H9 (cell line): ENCODE data around the gene PCNX3. TPM values are rescaled to one million over a fixed set of nuclear protein-coding genes. Genes with fewer than 3 reads are reported as not detected.

Source experiments
- DNase-seq: peaks from one replicate; pipeline ENCODE4 v3.0.0-alpha.2; 2017
- H2AFZ ChIP-seq: one replicate; pipeline ENCODE4 v1.6.1; 2013; ENCODE audit warnings: mild to moderate bottlenecking, low read length, control low read depth, moderate library complexity
- H2AK5ac ChIP-seq: 2 replicates; pipeline ENCODE4 v1.6.1; 2013; ENCODE audit warnings: low read length, control low read depth, mixed read lengths; ENCODE audit not compliant: insufficient read length
- H2BK120ac ChIP-seq: one replicate; pipeline ENCODE4 v1.6.1; 2013; ENCODE audit warnings: low read depth, mild to moderate bottlenecking, low read length, control low read depth, inconsistent platforms; ENCODE audit not compliant: poor library complexity, severe bottlenecking
- H2BK12ac ChIP-seq: 2 replicates; pipeline ENCODE4 v1.6.1; 2013; ENCODE audit warnings: low read length, control low read depth, mixed read lengths, low read depth; ENCODE audit not compliant: insufficient read length
- H2BK15ac ChIP-seq: 2 replicates; pipeline ENCODE4 v1.6.1; 2013; ENCODE audit warnings: low read depth, low read length, control low read depth
- H2BK20ac ChIP-seq: one replicate; pipeline ENCODE4 v1.6.1; 2013; ENCODE audit warnings: low read depth, mild to moderate bottlenecking, low read length, control low read depth, inconsistent platforms; ENCODE audit not compliant: poor library complexity, severe bottlenecking
- H2BK5ac ChIP-seq: 2 replicates; pipeline ENCODE4 v1.6.1; 2013; ENCODE audit warnings: low read length, control low read depth, mixed read lengths; ENCODE audit not compliant: insufficient read length
- H3K14ac ChIP-seq: 2 replicates; pipeline ENCODE4 v1.6.1; 2013; ENCODE audit warnings: low read length, control low read depth; ENCODE audit not compliant: insufficient read depth
- H3K18ac ChIP-seq: 2 replicates; pipeline ENCODE4 v1.6.1; 2013; ENCODE audit warnings: low read depth, mild to moderate bottlenecking, mixed read lengths, low read length, control low read depth; ENCODE audit not compliant: insufficient read length
- H3K23ac ChIP-seq: 2 replicates; pipeline ENCODE4 v1.6.1; 2013; ENCODE audit warnings: low read length, control low read depth, mixed read lengths, low read depth; ENCODE audit not compliant: insufficient read length
- H3K23me2 ChIP-seq: 2 replicates; pipeline ENCODE4 v1.6.1; 2013; ENCODE audit warnings: low read depth, mild to moderate bottlenecking, mixed read lengths, low read length, control low read depth; ENCODE audit not compliant: insufficient read length, poor library complexity, severe bottlenecking
- H3K27ac ChIP-seq: 2 replicates; pipeline ENCODE4 v1.5.1; 2013; ENCODE audit warnings: low read length, control low read depth, mixed read lengths, low read depth; ENCODE audit not compliant: insufficient read length
- H3K27me3 ChIP-seq: 2 replicates; pipeline ENCODE4 v1.6.1; 2013; ENCODE audit warnings: low read length, control low read depth, inconsistent platforms; ENCODE audit not compliant: insufficient read depth
- H3K4ac ChIP-seq: 2 replicates; pipeline ENCODE4 v1.6.1; 2013; ENCODE audit warnings: low read depth, mild to moderate bottlenecking, control low read depth, inconsistent platforms, low read length, moderate library complexity
- H3K4me1 ChIP-seq: 2 replicates; pipeline ENCODE4 v1.6.1; 2013; ENCODE audit warnings: low read length, control low read depth, inconsistent platforms; ENCODE audit not compliant: insufficient read depth
- H3K4me2 ChIP-seq: 2 replicates; pipeline ENCODE4 v1.6.1; 2013; ENCODE audit warnings: low read length, control low read depth, mixed read lengths; ENCODE audit not compliant: insufficient read length, insufficient read depth
- H3K56ac ChIP-seq: 2 replicates; pipeline ENCODE4 v1.6.1; 2013; ENCODE audit warnings: low read depth, mild to moderate bottlenecking, mixed read lengths, low read length, control low read depth; ENCODE audit not compliant: insufficient read length
- H3K79me1 ChIP-seq: 2 replicates; pipeline ENCODE4 v1.6.1; 2013; ENCODE audit warnings: low read depth, mild to moderate bottlenecking, moderate library complexity, low read length, control low read depth, inconsistent platforms; ENCODE audit not compliant: insufficient read depth, poor library complexity, severe bottlenecking
- H3K79me2 ChIP-seq: 2 replicates; pipeline ENCODE4 v1.6.1; 2013; ENCODE audit warnings: low read length, control low read depth, inconsistent platforms; ENCODE audit not compliant: insufficient read depth
- H3K9ac ChIP-seq: 2 replicates; pipeline ENCODE4 v1.6.1; 2013; ENCODE audit warnings: low read length, control low read depth, mixed read lengths; ENCODE audit not compliant: insufficient read length; ENCODE audit errors: extremely low read depth
- H3K9me3 ChIP-seq: one replicate; pipeline ENCODE4 v1.6.1; 2013; ENCODE audit warnings: low read depth, low read length, inconsistent platforms; ENCODE audit not compliant: control insufficient read depth
- H3T11ph ChIP-seq: one replicate; pipeline ENCODE4 v1.6.1; 2013; ENCODE audit warnings: mild to moderate bottlenecking, low read length, control low read depth, inconsistent platforms
- H4K20me1 ChIP-seq: one replicate; pipeline ENCODE4 v1.6.1; 2013; ENCODE audit not compliant: control insufficient read depth, insufficient read length, insufficient read depth
- H4K5ac ChIP-seq: 2 replicates; pipeline ENCODE4 v1.6.1; 2013; ENCODE audit warnings: low read depth, mild to moderate bottlenecking, mixed read lengths, low read length, control low read depth; ENCODE audit not compliant: insufficient read length
- H4K8ac ChIP-seq: replicated peaks from 2 replicates; pipeline ENCODE4 v1.6.1; 2013; ENCODE audit warnings: low read length, control low read depth, mixed read lengths, low read depth; ENCODE audit not compliant: insufficient read length
- H4K91ac ChIP-seq: 2 replicates; pipeline ENCODE4 v1.6.1; 2013; ENCODE audit warnings: low read depth, mild to moderate bottlenecking, moderate library complexity, mixed read lengths, low read length, control low read depth; ENCODE audit not compliant: insufficient read length
- H3K27ac Mint-ChIP-seq, 3 experiments: 2 replicates in 2 of 3; 3 replicates in 1 of 3; pipeline ENCODE4 v1.8.0; 2020 to 2021; ENCODE audit warnings: mixed read lengths in 3 of 3, mild to moderate bottlenecking in 1 of 3, moderate library complexity in 1 of 3
- H3K27me3 Mint-ChIP-seq: 2 replicates; pipeline ENCODE4 v1.8.0; 2021; ENCODE audit warnings: low read depth, mild to moderate bottlenecking, moderate library complexity, mixed read lengths
- H3K36me3 Mint-ChIP-seq, 3 experiments: 2 replicates in 2 of 3; 3 replicates in 1 of 3; pipeline ENCODE4 v1.8.0; 2020 to 2021; ENCODE audit warnings: low read depth in 3 of 3, mixed read lengths in 3 of 3; ENCODE audit not compliant: insufficient read depth in 1 of 3
- H3K4me1 Mint-ChIP-seq, 2 experiments: 2 replicates each; pipeline ENCODE4 v1.8.0; 2020; ENCODE audit warnings: mixed read lengths in 2 of 2
- H3K4me3 Mint-ChIP-seq, 2 experiments: 2 replicates in 1 of 2; 3 replicates in 1 of 2; pipeline ENCODE4 v1.8.0; 2020 to 2021; ENCODE audit warnings: mild to moderate bottlenecking in 2 of 2, mixed read lengths in 2 of 2, moderate library complexity in 1 of 2
- H3K9me3 Mint-ChIP-seq, 2 experiments: 2 replicates in 1 of 2; 3 replicates in 1 of 2; pipeline ENCODE4 v1.8.0; 2020; ENCODE audit warnings: mild to moderate bottlenecking in 2 of 2, mixed read lengths in 2 of 2, moderate library complexity in 1 of 2
- WGBS: extraction: QIAGEN DNeasy Blood & Tissue Kit; methylation state at CpG from one replicate; pipeline ENCODE4 v1.1.7; 2013; ENCODE audit warnings: missing lambda C conversion rate, low lambda C conversion rate, mixed read lengths; ENCODE audit not compliant: insufficient read length; ENCODE audit errors: extremely low coverage; 5-methylcytosine and 5-hydroxymethylcytosine counted together
- total RNA-seq: library from RNA; stranded (reverse); gene quantifications from 2 replicates; pipeline ENCODE4 v1.2.1, GENCODE V29; 2021
- TF ChIP-seq, protein P1 (sequence below): fragments of 200-600 bp; sonication (generic); conservative IDR thresholded peaks from 3 replicates; pipeline ENCODE4 v1.8.0; 2021; ENCODE audit warnings: antibody characterized with exemption, mild to moderate bottlenecking

The PCNX3 gene
- total RNA-seq, 1 experiment from 2014 or later = 50.5 TPM

DNA sequence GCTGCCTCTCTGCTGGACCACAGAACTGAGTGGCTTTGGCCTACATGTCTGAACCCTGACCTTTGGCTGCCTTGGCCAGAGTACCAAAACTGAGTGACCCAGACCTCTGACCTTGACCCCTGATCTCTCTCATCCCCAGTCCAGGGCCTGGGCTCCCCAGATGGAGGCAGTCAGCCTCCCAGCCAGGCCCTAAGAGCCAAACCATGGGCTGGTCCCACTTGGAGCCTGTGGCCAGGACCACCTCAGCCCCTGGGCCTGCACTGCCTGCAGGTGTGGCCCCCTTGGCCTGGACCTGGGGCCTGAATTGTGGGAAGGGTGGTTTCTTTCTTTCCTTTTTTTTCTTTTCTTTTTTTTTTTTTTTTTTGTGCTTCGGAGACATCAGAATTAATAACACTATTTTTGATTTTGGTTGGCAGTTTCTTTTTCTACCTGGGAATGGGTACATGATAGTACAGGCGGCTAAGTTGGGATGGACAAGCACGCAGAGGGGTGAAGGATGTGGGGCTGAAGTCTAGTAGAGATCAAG, 21.5 kb downstream of the PCNX3 start:
- H2BK20ac ChIP-seq = no peak overlapping the region
- H4K5ac ChIP-seq = no peak overlapping the region
- H3K9ac ChIP-seq = peak overlapping the region; percentile 11
- Mint-ChIP-seq H3K9me3 (no peaks in the 10 kb centered on the region), H3K27me3 (no peaks in the 10 kb centered on the region), H3K36me3 (peaks cover 16 to 23% (median 19%) of the 10 kb centered on the region in 3 experiments; a peak in 6 of 7 replicates), H3K4me1 (peaks cover 22 to 23% of the 10 kb centered on the region in 2 experiments), H3K4me3 (peak overlapping the region; percentile 72 to 86), H3K27ac (peak overlapping the region; percentile 67 to 93 (median 91); a peak in 4 of 7 replicates)
- no peak overlapping the region for H4K8ac ChIP-seq
- peaks cover 8% of the 10 kb centered on the region for H3K23me2 ChIP-seq
- no peak overlapping the region for H3K4ac ChIP-seq
- H3K18ac ChIP-seq = no peak overlapping the region
- no peak overlapping the region for H3K14ac ChIP-seq
- H3K4me2 ChIP-seq = no peak overlapping the region
- no peak overlapping the region for H2BK5ac ChIP-seq
- no CpG with 5 or more reads among the region's 3 CpGs for WGBS
- H3K4me1 ChIP-seq = no peaks in the 10 kb centered on the region; the same call in 1 of the 2 replicates
- H3T11ph ChIP-seq = no peak overlapping the region
- no peak overlapping the region for H2AK5ac ChIP-seq
- H2AFZ ChIP-seq = no peak overlapping the region
- H3K27ac ChIP-seq = no peak overlapping the region
- no peak overlapping the region for H4K91ac ChIP-seq
- H3K56ac ChIP-seq = no peak overlapping the region
- H3K27me3 ChIP-seq = no peaks in the 10 kb centered on the region
- no peak overlapping the region for H3K23ac ChIP-seq
- no peak overlapping the region for H2BK12ac ChIP-seq
- TF ChIP-seq, protein P1, sequence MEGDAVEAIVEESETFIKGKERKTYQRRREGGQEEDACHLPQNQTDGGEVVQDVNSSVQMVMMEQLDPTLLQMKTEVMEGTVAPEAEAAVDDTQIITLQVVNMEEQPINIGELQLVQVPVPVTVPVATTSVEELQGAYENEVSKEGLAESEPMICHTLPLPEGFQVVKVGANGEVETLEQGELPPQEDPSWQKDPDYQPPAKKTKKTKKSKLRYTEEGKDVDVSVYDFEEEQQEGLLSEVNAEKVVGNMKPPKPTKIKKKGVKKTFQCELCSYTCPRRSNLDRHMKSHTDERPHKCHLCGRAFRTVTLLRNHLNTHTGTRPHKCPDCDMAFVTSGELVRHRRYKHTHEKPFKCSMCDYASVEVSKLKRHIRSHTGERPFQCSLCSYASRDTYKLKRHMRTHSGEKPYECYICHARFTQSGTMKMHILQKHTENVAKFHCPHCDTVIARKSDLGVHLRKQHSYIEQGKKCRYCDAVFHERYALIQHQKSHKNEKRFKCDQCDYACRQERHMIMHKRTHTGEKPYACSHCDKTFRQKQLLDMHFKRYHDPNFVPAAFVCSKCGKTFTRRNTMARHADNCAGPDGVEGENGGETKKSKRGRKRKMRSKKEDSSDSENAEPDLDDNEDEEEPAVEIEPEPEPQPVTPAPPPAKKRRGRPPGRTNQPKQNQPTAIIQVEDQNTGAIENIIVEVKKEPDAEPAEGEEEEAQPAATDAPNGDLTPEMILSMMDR = no peak
- no peak for DNase-seq
- H2BK120ac ChIP-seq = no peak overlapping the region
- no peak overlapping the region for H2BK15ac ChIP-seq
- H3K79me2 ChIP-seq = no peaks in the 10 kb centered on the region
- no peaks in the 10 kb centered on the region for H4K20me1 ChIP-seq
- no peaks in the 10 kb centered on the region for H3K79me1 ChIP-seq
- no peaks in the 10 kb centered on the region for H3K9me3 ChIP-seq
